Stomach (tissue), 9 donors: ENCODE data around the gene KIAA0513. TPM values are rescaled to one million over a fixed set of nuclear protein-coding genes. Genes with fewer than 3 reads are reported as not detected.

ENCODE experiments used
- DNase-seq, 2 donors: peaks; one replicate each; pipeline versions ENCODE4 v3.0.0 to v3.0.0-alpha.2; 2013 to 2019
- H3K27ac ChIP-seq, 5 donors: fragments of 200-600 bp in 4 of 5; sonication (generic) in 4 of 5; one replicate each; pipeline ENCODE4 v1.5.1; 2013 to 2019; ENCODE audit warnings: mild to moderate bottlenecking in 1 of 5, moderate library complexity in 1 of 5
- H3K27me3 ChIP-seq, 3 donors: fragments of 200-600 bp; sonication (generic); one replicate each; pipeline ENCODE4 v1.5.1; 2017 to 2019; ENCODE audit warnings: mixed run types in 1 of 3
- H3K36me3 ChIP-seq, 4 donors: fragments of 200-600 bp; sonication (generic); 1 replicate in 3 of 4; 2 replicates in 1 of 4; pipeline ENCODE4 v1.5.1; 2016 to 2019
- H3K4me1 ChIP-seq, 4 donors: fragments of 200-600 bp; sonication (generic); one replicate each; pipeline ENCODE4 v1.5.1; 2016 to 2019
- H3K4me3 ChIP-seq, 4 donors: fragments of 200-600 bp; sonication (generic) in 3 of 4; one replicate each; pipeline ENCODE4 v1.5.1; 2016 to 2019; ENCODE audit warnings: mild to moderate bottlenecking in 1 of 4
- H3K9me3 ChIP-seq, 4 donors: fragments of 200-600 bp; sonication (generic); one replicate each; pipeline ENCODE4 v1.5.1; 2016 to 2019
- CTCF ChIP-seq, 7 experiments: fragments of 450-650 bp in 4 of 7; fragments of 200-600 bp in 3 of 7; sonication (generic) in 3 of 7; IDR thresholded peaks; one replicate each; pipeline ENCODE4 v1.5.1; 2016 to 2019; ENCODE audit warnings: antibody characterized with exemption in 7 of 7, control low read depth in 2 of 7, mild to moderate bottlenecking in 1 of 7
- EP300 ChIP-seq: sonication (generic); formaldehyde crosslinking; IDR thresholded peaks from one replicate; pipeline ENCODE4 v1.6.1; 2017; ENCODE audit warnings: antibody characterized with exemption
- POLR2A ChIP-seq, 4 donors: fragments of 450-650 bp; IDR thresholded peaks; one replicate each; pipeline ENCODE4 v1.6.1; 2016; ENCODE audit warnings: antibody characterized with exemption in 4 of 4, control low read depth in 2 of 4, mild to moderate bottlenecking in 1 of 4, moderate library complexity in 1 of 4
- POLR2AphosphoS5 ChIP-seq, 3 donors: sonication (generic); formaldehyde crosslinking; IDR thresholded peaks; one replicate each; pipeline ENCODE4 v1.6.1; 2016; ENCODE audit warnings: antibody characterized with exemption in 3 of 3
- WGBS, 5 donors: extraction: QIAGEN DNeasy Blood & Tissue Kit in 3 of 5; methylation state at CpG; one replicate each; pipeline versions ENCODE4 v1.1.5 to v1.1.7; 2013 to 2018; 5-methylcytosine and 5-hydroxymethylcytosine counted together
- intact Hi-C: fragments of 100-400 bp; cut with DNase I; formaldehyde crosslinking; loops from one replicate; pipeline ENCODE4 v1.15.1; 2023; ENCODE audit warnings: low total_unique reads
- polyA plus RNA-seq, 3 donors: library from polyadenylated mRNA; stranded (reverse); fragments of 200-250 nt; gene quantifications; one replicate each; pipeline ENCODE4 v1.2.3, GENCODE V29; 2013
- total RNA-seq, 5 donors: library from RNA; depleted of rRNA; stranded (reverse); fragments of >200 nt; gene quantifications; one replicate each; pipeline versions ENCODE4 v1.1.0 to v1.2.3, GENCODE V29; 2014 to 2016
- donor health status: healthy with polysubstance abuse.
- donor health status: Bipolar disorder and iron deficiency.
- donor health status: healthy.

KIAA0513 gene
- total and polyA plus RNA-seq, 8 donors: 3.6 to 40.6 (median 14.9) TPM

- Histone ChIP-seq H3K4me1 (peaks cover 11 to 26% (median 21%) of the 10 kb centered on the region in 4 donors), H3K27ac (peak overlapping the region; percentile 6 to 73 (median 61)), H3K9me3 (no peaks in the 10 kb centered on the region), H3K36me3 (no peaks in the 10 kb centered on the region), H3K4me3 (no peak overlapping the region), H3K27me3 (no peaks in the 10 kb centered on the region)
- WGBS, 5 donors: 70 to 81% (median 77%) methylated on average over 32 to 34 of the region's 34 CpGs
- intact Hi-C loops: no loop called here
- no peak for DNase-seq
- no peak for TF ChIP-seq CTCF (IDR thresholded peaks at IDR 0.05)
- TF ChIP-seq POLR2A (IDR thresholded peaks at IDR 0.05): no peak
- no peak for TF ChIP-seq POLR2AphosphoS5 (IDR thresholded peaks at IDR 0.05)
- no peak for TF ChIP-seq EP300
Observed at GRCh38 chr16:85123891-85124635, 96.5 kb downstream of the KIAA0513 start.

GRCh38 chr16:85124636-85125346 is 97.2 kb downstream of the KIAA0513 start:
- no peak for DNase-seq
- H3K4me3 ChIP-seq: no peak overlapping the region
- H3K4me1 ChIP-seq: peaks cover 11 to 33% (median 26%) of the 10 kb centered on the region in 4 donors
- H3K36me3 ChIP-seq: no peaks in the 10 kb centered on the region
- no peaks in the 10 kb centered on the region for H3K9me3 ChIP-seq
- whole genome bisulfite sequencing, 5 donors: 89 to 94% (median 90%) methylated on average over 10 to 11 of the region's 11 CpGs
- intact Hi-C loops: no loop called here
- TF ChIP-seq CTCF (IDR thresholded peaks at IDR 0.05): no peak
- TF ChIP-seq POLR2AphosphoS5 (IDR thresholded peaks at IDR 0.05): no peak
- no peak for TF ChIP-seq POLR2A (IDR thresholded peaks at IDR 0.05)
- TF ChIP-seq EP300: no peak
- no peaks in the 10 kb centered on the region for H3K27me3 ChIP-seq
- peak overlapping the region in 4 of 5 donors; percentile 60 to 73 (median 64) for H3K27ac ChIP-seq

GRCh38 chr16:85125570-85126393 is 98.2 kb downstream of the KIAA0513 start:
- no peaks in the 10 kb centered on the region for H3K27me3 ChIP-seq
- TF ChIP-seq POLR2AphosphoS5 (IDR thresholded peaks at IDR 0.05) (no peak), EP300 (no peak), POLR2A (IDR thresholded peaks at IDR 0.05) (no peak), CTCF (IDR thresholded peaks at IDR 0.05) (no peak)
- H3K27ac ChIP-seq: peak overlapping the region in 2 of 5 donors; percentile 58 to 62
- 64 to 72% (median 67%) methylated on average over 16 of the region's 16 CpGs for WGBS, 5 donors
- no peaks in the 10 kb centered on the region for H3K36me3 ChIP-seq
- DNase-seq: no peak
- intact Hi-C loops: no loop called here
- H3K4me3 ChIP-seq: no peak overlapping the region
- peaks cover 18 to 43% (median 36%) of the 10 kb centered on the region in 4 donors for H3K4me1 ChIP-seq
- H3K9me3 ChIP-seq: no peaks in the 10 kb centered on the region

- DNase-seq: no peak
- H3K9me3 ChIP-seq: no peaks in the 10 kb centered on the region
- no peaks in the 10 kb centered on the region for H3K36me3 ChIP-seq
- intact Hi-C loops: no loop called here
- H3K27me3 ChIP-seq: no peaks in the 10 kb centered on the region
- TF ChIP-seq POLR2A (IDR thresholded peaks at IDR 0.05) (no peak), EP300 (no peak), POLR2AphosphoS5 (IDR thresholded peaks at IDR 0.05) (no peak), CTCF (IDR thresholded peaks at IDR 0.05) (no peak)
- H3K4me3 ChIP-seq: no peak overlapping the region
- peak overlapping the region in 3 of 5 donors; percentile 41 to 62 (median 58) for H3K27ac ChIP-seq
- peaks cover 23 to 49% (median 42%) of the 10 kb centered on the region in 4 donors for H3K4me1 ChIP-seq
- 36 to 61% (median 41%) methylated on average over 12 of the region's 12 CpGs for WGBS, 5 donors
Observed at GRCh38 chr16:85126394-85126704, 98.8 kb downstream of the KIAA0513 start.
